Thyroid gland (tissue), 4 donors: Measurements from ENCODE around the gene KDM4B. TPM values are rescaled to one million over a fixed set of nuclear protein-coding genes. Genes with fewer than 3 reads are reported as not detected.

Source experiments
- DNase-seq, 2 donors: peaks; one replicate each; pipeline ENCODE4 v3.0.0-alpha.2; 2019
- H3K27ac ChIP-seq, 3 donors: fragments of 200-600 bp; sonication (generic); 1 replicate in 2 of 3; 2 replicates in 1 of 3; pipeline ENCODE4 v1.5.1; 2016 to 2019; ENCODE audit warnings: mild to moderate bottlenecking in 1 of 3, moderate library complexity in 1 of 3
- H3K27me3 ChIP-seq: fragments of 200-600 bp; sonication (generic); one replicate; pipeline ENCODE4 v1.5.1; 2019
- H3K36me3 ChIP-seq, 2 donors: fragments of 200-600 bp; sonication (generic); one replicate each; pipeline ENCODE4 v1.5.1; 2016 to 2019
- H3K4me1 ChIP-seq, 2 donors: fragments of 200-600 bp; sonication (generic); one replicate each; pipeline ENCODE4 v1.5.1; 2017 to 2019
- H3K4me3 ChIP-seq, 3 donors: fragments of 200-600 bp; sonication (generic); replicated peaks in 1 of 3; 1 replicate in 2 of 3; 2 replicates in 1 of 3; pipeline ENCODE4 v1.5.1; 2016; ENCODE audit warnings: mild to moderate bottlenecking in 1 of 3
- H3K9me3 ChIP-seq: fragments of 200-600 bp; sonication (generic); one replicate; pipeline ENCODE4 v1.5.1; 2017
- CTCF ChIP-seq, 6 experiments: fragments of 200-600 bp in 3 of 6; fragments of 450-650 bp in 3 of 6; sonication (generic) in 3 of 6; IDR thresholded peaks; one replicate each; pipeline ENCODE4 v1.5.1; 2016 to 2019; ENCODE audit warnings: antibody characterized with exemption in 6 of 6, mild to moderate bottlenecking in 2 of 6, inconsistent platforms in 1 of 6, moderate library complexity in 1 of 6
- POLR2A ChIP-seq, 2 donors: fragments of 450-650 bp; IDR thresholded peaks; one replicate each; pipeline ENCODE4 v1.6.1; 2017; ENCODE audit warnings: antibody characterized with exemption in 2 of 2, mild to moderate bottlenecking in 2 of 2, moderate library complexity in 1 of 2
- WGBS, 2 donors: methylation state at CpG; one replicate each; pipeline ENCODE4 v1.1.5; 2017; 5-methylcytosine and 5-hydroxymethylcytosine counted together
- intact Hi-C: fragments of 100-400 bp; cut with DNase I; formaldehyde crosslinking; loops from one replicate; pipeline ENCODE4 v1.15.1; 2023
- total RNA-seq, 4 donors: library from RNA; depleted of rRNA; stranded (reverse); fragments of >200 nt; gene quantifications; one replicate each; pipeline ENCODE4 v1.2.3, GENCODE V29; 2016

Gene KDM4B
- total RNA-seq, 4 donors from 2014 or later: 44.3 to 87.2 (median 75.8) TPM

GRCh38 chr19:4967738-4968461 lies 1.0 kb upstream of the KDM4B start:
- no peak overlapping the region for H3K27ac ChIP-seq
- TF ChIP-seq POLR2A (IDR thresholded peaks at IDR 0.05) (no peak), CTCF (IDR thresholded peaks at IDR 0.05) (no peak)
- 77 to 78% methylated on average over 16 of the region's 16 CpGs for WGBS, 2 donors
- no peak overlapping the region for H3K4me3 ChIP-seq
- intact Hi-C loops: no loop called here
- H3K4me1 ChIP-seq: peaks cover 26 to 30% of the 10 kb centered on the region in 2 donors
- H3K36me3 ChIP-seq: no peaks in the 10 kb centered on the region
- no peak for DNase-seq
- no peaks in the 10 kb centered on the region for H3K9me3 ChIP-seq
- H3K27me3 ChIP-seq: no peaks in the 10 kb centered on the region

- TF ChIP-seq POLR2A (IDR thresholded peaks at IDR 0.05) (no peak), CTCF (IDR thresholded peaks at IDR 0.05) (no peak)
- Histone ChIP-seq H3K4me1 (peaks cover 40 to 42% of the 10 kb centered on the region in 2 donors), H3K27me3 (no peaks in the 10 kb centered on the region), H3K4me3 (peak overlapping the region in 2 of 3 donors; percentile 61 to 67), H3K27ac (peak overlapping the region; percentile 74 to 94 (median 85)), H3K36me3 (no peaks in the 10 kb centered on the region), H3K9me3 (no peaks in the 10 kb centered on the region)
- intact Hi-C loops: no loop called here
- no peak for DNase-seq
- WGBS, 2 donors: 0 to 1% methylated on average over 7 to 30 of the region's 54 CpGs
These were observed 419 bp downstream of the KDM4B start for GRCh38 chr19:4969292-4969771.

GRCh38 chr19:4969772-4970531 lies 1.0 kb downstream of the KDM4B start:
- WGBS, 2 donors: 3% methylated on average over 11 to 25 of the region's 25 CpGs
- Histone ChIP-seq H3K27ac (peak overlapping the region; percentile 74 to 94 (median 85)), H3K36me3 (no peaks in the 10 kb centered on the region), H3K27me3 (no peaks in the 10 kb centered on the region), H3K4me1 (peaks cover 47 to 48% of the 10 kb centered on the region in 2 donors), H3K9me3 (no peaks in the 10 kb centered on the region), H3K4me3 (peak overlapping the region; percentile 19 to 67 (median 61))
- peak in 1 of 2 donors; percentile 23 for DNase-seq
- intact Hi-C loops: no loop called here
- no peak for TF ChIP-seq CTCF (IDR thresholded peaks at IDR 0.05)
- TF ChIP-seq POLR2A (IDR thresholded peaks at IDR 0.05): no peak

GRCh38 chr19:4970558-4971423 lies 1.9 kb downstream of the KDM4B start:
- Histone ChIP-seq H3K27me3 (no peaks in the 10 kb centered on the region), H3K9me3 (no peaks in the 10 kb centered on the region), H3K27ac (peak overlapping the region; percentile 74 to 94 (median 85)), H3K4me3 (peak overlapping the region; percentile 19 to 67 (median 61)), H3K4me1 (peaks cover 54 to 55% of the 10 kb centered on the region in 2 donors), H3K36me3 (no peaks in the 10 kb centered on the region)
- intact Hi-C loops: no loop called here
- TF ChIP-seq CTCF (IDR thresholded peaks at IDR 0.05) (no peak), POLR2A (IDR thresholded peaks at IDR 0.05) (peak in 1 of 2 donors; percentile 53)
- peak; percentile 73 to 78 for DNase-seq
- WGBS, 2 donors: 10 to 16% methylated on average over 21 to 31 of the region's 31 CpGs
